Right lobe of liver (tissue), 4 donors: ENCODE measurements around the gene PAK6.

Experiments used
- POLR2A ChIP-seq: fragments of 450-650 bp; IDR thresholded peaks from one replicate; pipeline ENCODE4 v1.6.1; 2017; ENCODE audit warnings: antibody characterized with exemption, mild to moderate bottlenecking
- TF ChIP-seq, protein P1 (sequence below), 4 donors: fragments of 200-600 bp in 3 of 4; fragments of 450-650 bp in 1 of 4; IDR thresholded peaks; one replicate each; pipeline versions ENCODE4 v1.5.1 to v1.8.0; 2016 to 2022; ENCODE audit warnings: antibody characterized with exemption in 4 of 4, mild to moderate bottlenecking in 2 of 4
- donor health status: DM: no; HTN: no; CAD: no.
- donor health status: DM: no; HTN: no; CAD: no.
- donor health status: DM: no; HTN: yes; CAD: no.

DNA sequence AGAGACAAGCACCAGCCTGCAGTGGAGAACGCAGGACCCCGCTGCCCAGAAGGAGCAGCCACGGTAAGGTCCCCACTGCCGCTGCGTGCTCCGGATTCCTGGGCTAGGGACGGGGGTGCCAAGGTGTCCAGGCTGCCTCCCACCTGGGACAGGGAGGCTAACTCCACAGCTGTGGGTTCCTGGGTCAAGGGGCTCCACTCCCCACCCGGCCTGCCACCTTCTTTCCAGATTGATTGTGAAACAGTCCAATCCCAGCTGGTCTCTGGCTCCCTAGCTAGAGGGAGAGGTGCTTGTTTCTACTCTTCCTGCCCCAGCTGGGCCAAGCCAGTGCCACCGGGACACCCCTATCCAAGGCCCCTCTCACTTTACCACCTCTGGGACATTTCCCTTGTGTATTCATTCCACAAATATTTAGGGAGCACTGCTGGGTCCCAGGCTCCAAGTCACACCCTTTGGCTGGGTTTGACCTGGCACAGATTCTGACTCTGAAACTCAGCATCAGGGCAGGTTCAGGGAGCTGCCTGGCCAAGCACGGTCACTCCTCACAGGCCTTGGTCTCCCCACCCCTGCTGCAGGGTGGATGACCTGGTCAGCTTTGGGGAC is 1.9 kb downstream of the PAK6 start:
- TF ChIP-seq, protein P1, sequence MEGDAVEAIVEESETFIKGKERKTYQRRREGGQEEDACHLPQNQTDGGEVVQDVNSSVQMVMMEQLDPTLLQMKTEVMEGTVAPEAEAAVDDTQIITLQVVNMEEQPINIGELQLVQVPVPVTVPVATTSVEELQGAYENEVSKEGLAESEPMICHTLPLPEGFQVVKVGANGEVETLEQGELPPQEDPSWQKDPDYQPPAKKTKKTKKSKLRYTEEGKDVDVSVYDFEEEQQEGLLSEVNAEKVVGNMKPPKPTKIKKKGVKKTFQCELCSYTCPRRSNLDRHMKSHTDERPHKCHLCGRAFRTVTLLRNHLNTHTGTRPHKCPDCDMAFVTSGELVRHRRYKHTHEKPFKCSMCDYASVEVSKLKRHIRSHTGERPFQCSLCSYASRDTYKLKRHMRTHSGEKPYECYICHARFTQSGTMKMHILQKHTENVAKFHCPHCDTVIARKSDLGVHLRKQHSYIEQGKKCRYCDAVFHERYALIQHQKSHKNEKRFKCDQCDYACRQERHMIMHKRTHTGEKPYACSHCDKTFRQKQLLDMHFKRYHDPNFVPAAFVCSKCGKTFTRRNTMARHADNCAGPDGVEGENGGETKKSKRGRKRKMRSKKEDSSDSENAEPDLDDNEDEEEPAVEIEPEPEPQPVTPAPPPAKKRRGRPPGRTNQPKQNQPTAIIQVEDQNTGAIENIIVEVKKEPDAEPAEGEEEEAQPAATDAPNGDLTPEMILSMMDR (IDR thresholded peaks at IDR 0.05): no peak
- TF ChIP-seq POLR2A: no peak
